ENCODE results near the gene SLC25A21.

- TF ChIP-seq POLR2AphosphoS5 (IDR thresholded peaks at IDR 0.05; ENCODE audit: low read depth, low read length): no peak
- TF ChIP-seq TAF1 (IDR thresholded peaks at IDR 0.05; ENCODE audit: borderline replicate concordance, insufficient read depth, low read length): no peak
- no peak for TF ChIP-seq REST (IDR thresholded peaks at IDR 0.05; ENCODE audit: insufficient read depth in 1 of 2, low read depth in 2 of 2, low read length in 2 of 2)
- TF ChIP-seq SIN3A (IDR thresholded peaks at IDR 0.05; ENCODE audit: borderline replicate concordance, insufficient read depth, low read length): no peak
- no peak for TF ChIP-seq FOXP2 (optimal IDR thresholded peaks at IDR 0.05; ENCODE audit: borderline replicate concordance, extremely low read depth, extremely low read length, insufficient read depth)
These were observed 80.8 kb downstream of the SLC25A21 start for GRCh38 chr14:37091651-37092050.
